ENCODE measurements around the gene IDH3B. TPM values are rescaled to one million over a fixed set of nuclear protein-coding genes. Genes with fewer than 3 reads are reported as not detected.

Gene IDH3B
- total and polyA plus RNA-seq, 2 of the 8 experiments (the other 6 are each of a cell fraction or from before 2014, with no cell fraction given) = 110 to 167 TPM

GRCh38 chr20:2713285-2713684 lies 49.3 kb upstream of the IDH3B start:
- H3K4me2 ChIP-seq (ENCODE audit: insufficient read depth in 1 of 2, low read depth in 2 of 2, low read length in 2 of 2) = no peak overlapping the region
- no peak overlapping the region for H2BK20ac ChIP-seq (ENCODE audit: low read length)
- no peak overlapping the region for H3K4ac ChIP-seq (replicated peaks; ENCODE audit: insufficient read length, low read depth, low read length)
- peaks cover 2 to 14% (median 5%) of the 10 kb centered on the region in 4 experiments; a peak in 5 of 7 replicates for H3K4me1 ChIP-seq (replicated peaks in 1 of 4; ENCODE audit: control insufficient read depth in 3 of 4, insufficient read depth in 4 of 4, low read length in 3 of 4)
- H2BK12ac ChIP-seq (ENCODE audit: low read depth, low read length) = no peak overlapping the region
- H3K9me3 ChIP-seq (ENCODE audit: insufficient read depth in 2 of 2, low read depth in 1 of 2, low read length in 1 of 2) = no peaks in the 10 kb centered on the region
- H2AFZ ChIP-seq (ENCODE audit: low read length) = no peak overlapping the region
- H3K36me3 ChIP-seq (ENCODE audit: control insufficient read depth in 2 of 4, insufficient read depth in 4 of 4, low read length in 3 of 4) = no peaks in the 10 kb centered on the region
- no peak overlapping the region for H4K91ac ChIP-seq (replicated peaks; ENCODE audit: insufficient read length, low read length)
- DNase-seq (ENCODE audit: low read depth in 1 of 2, low spot score in 2 of 2) (no peak), FAIRE-seq (peak; percentile 84)
- H3K79me2 ChIP-seq (ENCODE audit: control insufficient read depth in 1 of 2, insufficient read depth in 2 of 2, low read length in 2 of 2) = no peaks in the 10 kb centered on the region
- no peak overlapping the region for H2BK120ac ChIP-seq (replicated peaks; ENCODE audit: low read depth, low read length)
- CTCF ChIA-PET (ENCODE audit: partially characterized antibody) = interaction anchor here (0.8 to 17.4 kb wide), 13 partner anchors 8 to 98 kb away, joined by 3 to 286 read pairs (median 3); no protein-coding TSS in a partner anchor
- H2BK15ac ChIP-seq (ENCODE audit: low read length) = no peak overlapping the region
- no peak overlapping the region for H3K14ac ChIP-seq (ENCODE audit: insufficient read length)
- H4K20me1 ChIP-seq (replicated peaks in 1 of 2; ENCODE audit: control insufficient read depth in 1 of 2, insufficient read depth in 2 of 2, low read length in 2 of 2) = no peaks in the 10 kb centered on the region
- H3K4me3 ChIP-seq (ENCODE audit: extremely low read depth in 1 of 4, insufficient read depth in 2 of 4, low read depth in 3 of 4, low read length in 4 of 4) = no peak overlapping the region
- no peak overlapping the region for H4K5ac ChIP-seq (ENCODE audit: insufficient read length, low read depth, low read length)
- no peak overlapping the region for H3K23ac ChIP-seq (ENCODE audit: insufficient read length)
- no peaks in the 10 kb centered on the region for H3K79me1 ChIP-seq (ENCODE audit: low read depth, low read length)
- no peak overlapping the region for H2BK5ac ChIP-seq (ENCODE audit: low read depth, low read length)
- 29% methylated on average over 3 of the region's 3 CpGs; no CpG with 5 or more reads in 1 of the 2 experiments for WGBS, 2 experiments (ENCODE audit: extremely low coverage in 1 of 2, insufficient coverage in 1 of 2, insufficient read length in 1 of 2, insufficient replicate concordance in 2 of 2, low coverage in 1 of 2, low lambda C conversion rate in 2 of 2, missing lambda C conversion rate in 1 of 2)
- POLR2A ChIA-PET (ENCODE audit: partially characterized antibody) = interaction anchor here (0.6 to 0.9 kb wide), 2 partner anchors 11 to 122 kb away, joined by 3 to 4 read pairs; no protein-coding TSS in a partner anchor
- H4K8ac ChIP-seq (ENCODE audit: extremely low read depth, insufficient read depth, low read length) = no peak overlapping the region
- H2AK5ac ChIP-seq (ENCODE audit: low read depth, low read length) = no peak overlapping the region
- H3K56ac ChIP-seq (replicated peaks; ENCODE audit: insufficient read length, low read depth, low read length) = no peak overlapping the region
- no peak overlapping the region for H3K9ac ChIP-seq (replicated peaks in 1 of 4; ENCODE audit: extremely low read depth in 1 of 4, low read depth in 3 of 4, low read length in 3 of 4)
- H3K23me2 ChIP-seq (ENCODE audit: low read depth, low read length) = no peaks in the 10 kb centered on the region
- peaks cover 0 to 2% (median 0%) of the 10 kb centered on the region in 4 experiments; a peak in 1 of 7 replicates for H3K27me3 ChIP-seq (replicated peaks in 1 of 4; ENCODE audit: control insufficient read depth in 3 of 4, extremely low read depth in 1 of 4, insufficient read depth in 3 of 4, low read length in 3 of 4)
- no peak overlapping the region for H3K18ac ChIP-seq (ENCODE audit: extremely low read depth, low read length)
- H3K27ac ChIP-seq (ENCODE audit: low read depth, low read length) = no peak overlapping the region
- no peak for TF ChIP-seq RFX5 (IDR thresholded peaks at IDR 0.05; ENCODE audit: borderline replicate concordance, low read depth, low read length)
- peak; percentile 62 to 70 for TF ChIP-seq RAD21 (IDR thresholded peaks at IDR 0.05 in 1 of 2, conservative IDR thresholded peaks at IDR 0.05 in 1 of 2; ENCODE audit: low read depth in 2 of 2, low read length in 2 of 2)
- no peak for TF ChIP-seq SRF (IDR thresholded peaks at IDR 0.05; ENCODE audit: low read depth, low read length)
- TF ChIP-seq SP2 (IDR thresholded peaks at IDR 0.05; ENCODE audit: low read length) = no peak
- TF ChIP-seq CTCF (IDR thresholded peaks at IDR 0.05; ENCODE audit: control extremely low read depth in 1 of 3, insufficient read depth in 1 of 3, low read depth in 1 of 3, low read length in 3 of 3) = peak in 2 of 3 experiments; percentile 48 to 64; a peak in 2 of 4 replicates

Data from H1 (cell line).